OCI-LY3 (cell line): ENCODE measurements around the gene KRTAP12-1.
"Not testable (repeated sequence)": the region's sequence is repeated elsewhere in the genome, so short reads cannot be mapped to it uniquely, and the experiment has no call there.

ENCODE experiments used
- CTCF ChIP-seq: fragments of 200-600, 300-600 bp; sonication (generic); IDR thresholded peaks from 2 replicates; pipeline ENCODE4 v1.5.1; 2014; ENCODE audit warnings: antibody characterized with exemption, low read length, low read depth
- EZH2phosphoT487 ChIP-seq: fragments of 200-600 bp; shearing (Covaris generic); IDR thresholded peaks from 2 replicates; pipeline ENCODE4 v1.6.1; 2018; ENCODE audit warnings: antibody characterized with exemption, mixed run types, low read depth

- TF ChIP-seq CTCF, EZH2phosphoT487: not testable (repeated sequence)
Measured at GRCh38 chr21:44661567-44661966, 20.4 kb downstream of the KRTAP12-1 start.
